WI38 (cell line): ENCODE results near the gene PDSS2.

Source experiments
- H3K4me3 ChIP-seq: 2 replicates; pipeline ENCODE4 v1.5.1; 2011; ENCODE audit warnings: low read depth, mild to moderate bottlenecking, control low read depth, low read length
- TF ChIP-seq, protein P1 (sequence below): IDR thresholded peaks from 2 replicates; pipeline ENCODE4 v1.5.1; 2012; ENCODE audit warnings: low read depth, mild to moderate bottlenecking, control low read depth, low read length

PDSS2 gene

DNA sequence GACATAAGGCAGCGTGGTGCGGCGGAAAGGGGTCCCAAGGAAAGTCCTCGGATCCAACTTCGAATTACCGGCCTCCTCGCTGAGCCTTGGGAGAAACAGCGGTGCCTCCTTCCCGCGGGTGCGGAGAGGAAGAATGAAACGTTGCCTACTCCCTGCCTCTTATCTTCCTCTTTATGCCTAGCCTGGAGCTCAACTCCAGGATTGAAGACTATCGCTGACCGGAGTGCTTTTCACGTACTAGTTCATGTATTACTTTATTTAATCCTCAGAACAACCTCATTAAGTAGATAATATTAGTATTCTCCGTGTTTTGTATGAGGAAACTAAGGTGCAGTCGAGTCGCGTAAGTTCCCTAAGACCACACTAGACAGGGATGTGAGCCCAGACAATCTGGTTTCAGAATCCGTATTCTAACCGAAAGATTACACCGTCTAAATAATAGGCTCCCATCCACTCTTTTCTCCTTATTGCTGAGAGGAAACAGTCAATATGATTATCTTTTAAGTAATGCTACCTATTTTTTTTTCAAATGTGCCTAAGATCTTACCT lies 793 bp upstream of the PDSS2 start:
- H3K4me3 ChIP-seq, result peak overlapping the region; percentile 95
- TF ChIP-seq, protein P1, sequence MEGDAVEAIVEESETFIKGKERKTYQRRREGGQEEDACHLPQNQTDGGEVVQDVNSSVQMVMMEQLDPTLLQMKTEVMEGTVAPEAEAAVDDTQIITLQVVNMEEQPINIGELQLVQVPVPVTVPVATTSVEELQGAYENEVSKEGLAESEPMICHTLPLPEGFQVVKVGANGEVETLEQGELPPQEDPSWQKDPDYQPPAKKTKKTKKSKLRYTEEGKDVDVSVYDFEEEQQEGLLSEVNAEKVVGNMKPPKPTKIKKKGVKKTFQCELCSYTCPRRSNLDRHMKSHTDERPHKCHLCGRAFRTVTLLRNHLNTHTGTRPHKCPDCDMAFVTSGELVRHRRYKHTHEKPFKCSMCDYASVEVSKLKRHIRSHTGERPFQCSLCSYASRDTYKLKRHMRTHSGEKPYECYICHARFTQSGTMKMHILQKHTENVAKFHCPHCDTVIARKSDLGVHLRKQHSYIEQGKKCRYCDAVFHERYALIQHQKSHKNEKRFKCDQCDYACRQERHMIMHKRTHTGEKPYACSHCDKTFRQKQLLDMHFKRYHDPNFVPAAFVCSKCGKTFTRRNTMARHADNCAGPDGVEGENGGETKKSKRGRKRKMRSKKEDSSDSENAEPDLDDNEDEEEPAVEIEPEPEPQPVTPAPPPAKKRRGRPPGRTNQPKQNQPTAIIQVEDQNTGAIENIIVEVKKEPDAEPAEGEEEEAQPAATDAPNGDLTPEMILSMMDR, result no peak

DNA sequence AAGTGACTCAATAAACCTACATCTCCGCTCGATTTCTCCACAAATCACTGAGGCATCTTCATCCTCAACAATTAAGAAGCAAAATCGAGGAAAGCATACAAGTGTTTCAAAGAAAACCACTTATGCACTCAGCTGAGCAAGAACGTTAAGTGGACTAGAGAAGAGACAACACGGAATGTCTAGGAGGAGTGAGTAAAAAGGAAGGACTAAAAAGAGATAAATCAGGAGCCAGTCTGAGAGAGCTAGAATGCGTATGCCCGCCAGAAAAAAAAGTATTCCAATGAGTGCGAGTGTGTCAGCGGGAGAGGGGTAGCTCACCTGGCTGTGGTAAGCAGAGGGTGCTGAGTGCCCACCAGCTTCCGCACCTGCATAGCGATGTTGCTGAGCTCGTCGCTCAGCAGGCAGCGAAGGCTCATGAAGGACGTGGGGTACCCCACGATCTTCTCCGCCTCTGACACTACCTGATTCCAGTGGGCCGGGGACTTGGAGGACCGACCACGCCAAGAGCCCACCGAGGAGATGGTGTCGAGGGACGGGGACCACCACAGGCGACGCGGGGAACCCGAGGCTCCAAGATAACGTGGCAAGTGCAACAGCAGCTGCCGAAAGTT lies 587 bp downstream of the PDSS2 start:
- TF ChIP-seq, protein P1, result no peak
- H3K4me3 ChIP-seq, result peak overlapping the region; percentile 95

DNA sequence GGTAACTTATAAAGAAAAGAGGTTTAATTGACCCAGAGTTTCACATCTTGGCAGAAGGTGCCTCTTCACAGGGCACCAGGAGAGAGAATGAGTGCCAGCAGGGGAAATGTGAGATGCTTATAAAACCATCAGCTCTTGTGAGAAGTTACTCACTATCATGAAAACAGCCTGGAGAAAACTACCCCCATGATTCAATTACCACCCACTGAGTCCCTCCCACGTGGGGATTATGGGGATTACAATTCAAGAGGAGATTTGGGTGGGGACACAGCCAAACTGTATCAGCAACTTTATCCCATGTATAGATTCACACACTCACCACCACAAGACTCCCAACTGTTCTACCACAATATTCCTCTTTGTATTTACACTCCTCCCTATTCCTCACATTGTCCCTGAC lies 10.6 kb downstream of the PDSS2 start:
- TF ChIP-seq, protein P1, result no peak
- H3K4me3 ChIP-seq, result no peak overlapping the region

DNA sequence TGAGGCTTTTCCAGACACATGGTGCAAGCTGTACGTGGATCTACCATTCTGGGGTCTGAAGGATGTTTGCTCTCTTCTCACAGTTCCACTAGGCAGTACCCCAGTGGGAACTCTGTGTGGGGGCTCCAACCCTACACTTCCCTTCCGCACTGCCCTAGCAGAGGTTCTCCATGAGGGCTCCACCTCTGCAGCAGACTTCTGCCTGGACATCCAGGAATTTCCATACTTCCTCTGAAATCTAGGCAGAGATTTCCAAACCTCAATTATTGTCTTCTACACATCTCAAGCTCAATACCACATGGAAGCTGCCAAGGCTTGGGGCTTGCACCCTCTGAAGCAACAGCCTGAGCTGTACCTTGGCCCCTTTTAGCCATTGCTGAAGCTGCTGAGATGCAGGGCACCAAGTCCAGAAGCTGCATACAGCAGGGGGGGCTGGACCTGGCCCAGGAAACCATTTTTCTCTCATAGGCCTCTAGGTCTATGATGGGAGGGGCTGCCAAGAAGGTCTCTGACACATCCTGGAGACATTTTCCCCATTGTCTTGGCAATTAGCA lies 11.6 kb downstream of the PDSS2 start:
- TF ChIP-seq, protein P1, result no peak
- no peak overlapping the region for H3K4me3 ChIP-seq

DNA sequence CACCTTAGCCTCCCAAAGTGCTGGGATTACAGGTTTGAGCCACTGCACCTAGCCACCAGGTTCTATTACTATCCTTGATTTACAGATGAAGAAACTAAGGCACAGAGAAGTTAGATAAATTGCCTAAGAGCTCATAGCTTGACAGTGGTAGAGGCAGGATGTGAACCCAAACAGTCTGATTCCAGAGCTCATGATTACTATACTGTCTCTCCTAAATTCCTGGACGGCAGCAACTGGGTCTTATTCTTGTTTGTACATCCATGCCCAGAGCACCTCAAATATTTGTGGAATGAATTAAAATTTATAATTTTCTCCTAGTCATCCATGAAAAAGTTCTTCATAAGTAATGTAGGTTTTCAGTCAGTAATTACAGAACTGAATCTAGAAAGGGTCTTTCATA lies 15.1 kb downstream of the PDSS2 start:
- no peak overlapping the region for H3K4me3 ChIP-seq
- TF ChIP-seq, protein P1, result no peak

DNA sequence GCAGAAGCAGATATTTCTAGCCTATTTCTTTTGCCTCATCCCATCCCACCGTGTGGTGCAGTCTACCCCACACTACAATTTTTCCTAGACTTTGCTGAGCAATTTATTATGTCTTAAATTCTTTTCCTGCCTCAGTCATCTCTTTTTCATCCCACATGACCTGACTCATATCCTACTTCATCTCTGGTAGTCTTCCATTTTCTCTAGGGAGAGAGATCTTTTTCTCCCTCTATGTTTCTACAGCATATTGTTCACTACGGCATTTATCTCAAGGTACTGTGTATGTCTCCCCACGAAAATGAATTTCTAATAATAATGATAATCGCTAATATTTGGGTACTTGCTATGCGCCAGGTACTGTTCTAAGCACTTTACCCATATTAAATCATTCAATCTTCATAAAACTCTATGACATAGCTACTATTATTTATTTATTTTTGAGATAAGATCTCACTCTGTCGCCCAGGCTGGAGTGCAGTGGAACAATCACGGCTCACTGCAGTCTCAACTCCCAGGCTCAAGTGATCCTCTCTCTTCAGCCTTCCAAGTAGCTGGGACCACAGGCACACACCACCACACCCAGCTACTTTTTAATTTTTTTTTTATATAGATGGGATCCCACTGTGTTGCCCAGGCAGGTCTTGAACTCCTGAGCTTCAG lies 15.6 kb downstream of the PDSS2 start:
- TF ChIP-seq, protein P1, result no peak
- no peak overlapping the region for H3K4me3 ChIP-seq
